ENCODE results near the gene URAD.
"Not testable (repeated sequence)": the region's sequence is repeated elsewhere in the genome, so short reads cannot be mapped to it uniquely, and the experiment has no call there.

URAD gene

GRCh38 chr13:27988520-27988919 lies at the start of gene URAD:
Gene URAD (minus strand): TSS chr13:27988693. CDS start chr13:27988637, 56 bp downstream.
- Histone ChIP-seq H3K4me1 (ENCODE audit: control insufficient read depth in 1 of 2, insufficient read depth in 2 of 2, low read length in 2 of 2) (no peaks in the 10 kb centered on the region), H3K9me3 (ENCODE audit: control insufficient read depth in 1 of 2, low read length in 2 of 2) (no peaks in the 10 kb centered on the region), H3K4me3 (ENCODE audit: low read depth in 1 of 2, low read length in 2 of 2) (no peak within 1 kb of the TSS), H3K36me3 (ENCODE audit: control insufficient read depth in 1 of 2, insufficient read depth in 2 of 2, low read length in 2 of 2) (no peaks in the 10 kb centered on the region), H3K27me3 (ENCODE audit: low read depth, low read length) (peaks cover 8% of the 10 kb centered on the region), H3K27ac (ENCODE audit: low read length) (no peak within 1 kb of the TSS)

- Histone ChIP-seq H3K4me1 (ENCODE audit: control insufficient read depth in 1 of 2, insufficient read depth in 2 of 2, low read length in 2 of 2) (no peaks in the 10 kb centered on the region), H3K36me3 (ENCODE audit: control insufficient read depth in 1 of 2, insufficient read depth in 2 of 2, low read length in 2 of 2) (no peaks in the 10 kb centered on the region), H3K9me3 (ENCODE audit: control insufficient read depth in 1 of 2, low read length in 2 of 2) (no peaks in the 10 kb centered on the region), H3K27ac (ENCODE audit: low read length) (no peak overlapping the region), H3K27me3 (ENCODE audit: low read depth, low read length) (no peaks in the 10 kb centered on the region), H3K4me3 (ENCODE audit: low read depth in 1 of 2, low read length in 2 of 2) (no peak overlapping the region)
Observed at GRCh38 chr13:28037399-28037798, 48.9 kb upstream of the URAD start.

GRCh38 chr13:28035146-28035782 lies 46.8 kb upstream of the URAD start:
- Histone ChIP-seq H3K4me3 (ENCODE audit: low read depth in 1 of 2, low read length in 2 of 2) (no peak overlapping the region), H3K27ac (ENCODE audit: low read length) (no peak overlapping the region), H3K9me3 (ENCODE audit: control insufficient read depth in 1 of 2, low read length in 2 of 2) (no peaks in the 10 kb centered on the region), H3K4me1 (ENCODE audit: control insufficient read depth in 1 of 2, insufficient read depth in 2 of 2, low read length in 2 of 2) (no peaks in the 10 kb centered on the region), H3K36me3 (ENCODE audit: control insufficient read depth in 1 of 2, insufficient read depth in 2 of 2, low read length in 2 of 2) (no peaks in the 10 kb centered on the region), H3K27me3 (ENCODE audit: low read depth, low read length) (no peaks in the 10 kb centered on the region)

GRCh38 chr13:28033894-28034655 lies 45.6 kb upstream of the URAD start:
- Histone ChIP-seq H3K9me3 (ENCODE audit: control insufficient read depth in 1 of 2, low read length in 2 of 2) (no peaks in the 10 kb centered on the region), H3K4me1 (ENCODE audit: control insufficient read depth in 1 of 2, insufficient read depth in 2 of 2, low read length in 2 of 2) (no peaks in the 10 kb centered on the region), H3K36me3 (ENCODE audit: control insufficient read depth in 1 of 2, insufficient read depth in 2 of 2, low read length in 2 of 2) (no peaks in the 10 kb centered on the region), H3K27ac (ENCODE audit: low read length) (no peak overlapping the region), H3K4me3 (ENCODE audit: low read depth in 1 of 2, low read length in 2 of 2) (no peak overlapping the region), H3K27me3 (ENCODE audit: low read depth, low read length) (no peaks in the 10 kb centered on the region)

- H3K36me3 ChIP-seq (ENCODE audit: control insufficient read depth in 1 of 2, insufficient read depth in 2 of 2, low read length in 2 of 2); H3K4me1 ChIP-seq (ENCODE audit: control insufficient read depth in 1 of 2, insufficient read depth in 2 of 2, low read length in 2 of 2); H3K4me3 ChIP-seq (ENCODE audit: low read depth in 1 of 2, low read length in 2 of 2); H3K27me3 ChIP-seq (ENCODE audit: low read depth, low read length); H3K27ac ChIP-seq (ENCODE audit: low read length); H3K9me3 ChIP-seq (ENCODE audit: control insufficient read depth in 1 of 2, low read length in 2 of 2): not testable (repeated sequence)
Observed at GRCh38 chr13:28032438-28032837, 43.9 kb upstream of the URAD start.

GRCh38 chr13:28031896-28032288 lies 43.4 kb upstream of the URAD start:
- Histone ChIP-seq H3K4me1 (ENCODE audit: control insufficient read depth in 1 of 2, insufficient read depth in 2 of 2, low read length in 2 of 2) (no peaks in the 10 kb centered on the region), H3K27me3 (ENCODE audit: low read depth, low read length) (no peaks in the 10 kb centered on the region), H3K9me3 (ENCODE audit: control insufficient read depth in 1 of 2, low read length in 2 of 2) (no peaks in the 10 kb centered on the region), H3K27ac (ENCODE audit: low read length) (no peak overlapping the region), H3K4me3 (ENCODE audit: low read depth in 1 of 2, low read length in 2 of 2) (no peak overlapping the region), H3K36me3 (ENCODE audit: control insufficient read depth in 1 of 2, insufficient read depth in 2 of 2, low read length in 2 of 2) (no peaks in the 10 kb centered on the region)

GRCh38 chr13:28031220-28031895 lies 42.9 kb upstream of the URAD start:
- Histone ChIP-seq H3K4me3 (ENCODE audit: low read depth in 1 of 2, low read length in 2 of 2) (no peak overlapping the region), H3K27me3 (ENCODE audit: low read depth, low read length) (no peaks in the 10 kb centered on the region), H3K27ac (ENCODE audit: low read length) (no peak overlapping the region), H3K36me3 (ENCODE audit: control insufficient read depth in 1 of 2, insufficient read depth in 2 of 2, low read length in 2 of 2) (no peaks in the 10 kb centered on the region), H3K9me3 (ENCODE audit: control insufficient read depth in 1 of 2, low read length in 2 of 2) (no peaks in the 10 kb centered on the region), H3K4me1 (ENCODE audit: control insufficient read depth in 1 of 2, insufficient read depth in 2 of 2, low read length in 2 of 2) (no peaks in the 10 kb centered on the region)

GRCh38 chr13:28027607-28028364 lies 39.3 kb upstream of the URAD start:
- Histone ChIP-seq H3K4me1 (ENCODE audit: control insufficient read depth in 1 of 2, insufficient read depth in 2 of 2, low read length in 2 of 2) (no peaks in the 10 kb centered on the region), H3K27ac (ENCODE audit: low read length) (no peak overlapping the region), H3K36me3 (ENCODE audit: control insufficient read depth in 1 of 2, insufficient read depth in 2 of 2, low read length in 2 of 2) (no peaks in the 10 kb centered on the region), H3K4me3 (ENCODE audit: low read depth in 1 of 2, low read length in 2 of 2) (no peak overlapping the region), H3K27me3 (ENCODE audit: low read depth, low read length) (no peaks in the 10 kb centered on the region), H3K9me3 (ENCODE audit: control insufficient read depth in 1 of 2, low read length in 2 of 2) (no peaks in the 10 kb centered on the region)

- H3K4me1 ChIP-seq (ENCODE audit: control insufficient read depth in 1 of 2, insufficient read depth in 2 of 2, low read length in 2 of 2): no peaks in the 10 kb centered on the region
- no peaks in the 10 kb centered on the region for H3K27me3 ChIP-seq (ENCODE audit: low read depth, low read length)
- no peaks in the 10 kb centered on the region for H3K36me3 ChIP-seq (ENCODE audit: control insufficient read depth in 1 of 2, insufficient read depth in 2 of 2, low read length in 2 of 2)
- no peak overlapping the region for H3K27ac ChIP-seq (ENCODE audit: low read length)
- no peaks in the 10 kb centered on the region for H3K9me3 ChIP-seq (ENCODE audit: control insufficient read depth in 1 of 2, low read length in 2 of 2)
- H3K4me3 ChIP-seq (ENCODE audit: low read depth in 1 of 2, low read length in 2 of 2): no peak overlapping the region
Observed at GRCh38 chr13:28027071-28027470, 38.6 kb upstream of the URAD start.

GRCh38 chr13:28026508-28026907 lies 38.0 kb upstream of the URAD start:
- no peak overlapping the region for H3K4me3 ChIP-seq (ENCODE audit: low read depth in 1 of 2, low read length in 2 of 2)
- H3K9me3 ChIP-seq (ENCODE audit: control insufficient read depth in 1 of 2, low read length in 2 of 2): no peaks in the 10 kb centered on the region
- no peaks in the 10 kb centered on the region for H3K36me3 ChIP-seq (ENCODE audit: control insufficient read depth in 1 of 2, insufficient read depth in 2 of 2, low read length in 2 of 2)
- H3K4me1 ChIP-seq (ENCODE audit: control insufficient read depth in 1 of 2, insufficient read depth in 2 of 2, low read length in 2 of 2): no peaks in the 10 kb centered on the region
- no peak overlapping the region for H3K27ac ChIP-seq (ENCODE audit: low read length)
- no peaks in the 10 kb centered on the region for H3K27me3 ChIP-seq (ENCODE audit: low read depth, low read length)

- no peaks in the 10 kb centered on the region for H3K27me3 ChIP-seq (ENCODE audit: low read depth, low read length)
Observed at GRCh38 chr13:28022848-28023518, 34.5 kb upstream of the URAD start.

More at GRCh38 chr13:28022848-28023518, 34.5 kb upstream of the URAD start:
- H3K27ac ChIP-seq (ENCODE audit: low read length): no peak overlapping the region
- H3K4me1 ChIP-seq (ENCODE audit: control insufficient read depth in 1 of 2, insufficient read depth in 2 of 2, low read length in 2 of 2): no peaks in the 10 kb centered on the region
- no peak overlapping the region for H3K4me3 ChIP-seq (ENCODE audit: low read depth in 1 of 2, low read length in 2 of 2)
- H3K9me3 ChIP-seq (ENCODE audit: control insufficient read depth in 1 of 2, low read length in 2 of 2): no peaks in the 10 kb centered on the region
- H3K36me3 ChIP-seq (ENCODE audit: control insufficient read depth in 1 of 2, insufficient read depth in 2 of 2, low read length in 2 of 2): no peaks in the 10 kb centered on the region

All from muscle layer of duodenum (tissue), 2 donors.